GM12878 (cell line): ENCODE measurements around the gene TOX2.

Source experiments
- POLR2A ChIP-seq: IDR thresholded peaks from 2 replicates; pipeline ENCODE4 v1.6.1; 2011; ENCODE audit warnings: low read depth, mild to moderate bottlenecking, low read length
- POLR2AphosphoS5 ChIP-seq: IDR thresholded peaks from 2 replicates; pipeline ENCODE4 v1.6.1; 2011; ENCODE audit warnings: mild to moderate bottlenecking, low read length, inconsistent platforms

GRCh38 chr20:44110816-44111568 lies 196.3 kb downstream of the TOX2 start:
- TF ChIP-seq POLR2A (no peak), POLR2AphosphoS5 (no peak)
